ENCODE data around the gene KLF12.

DNA sequence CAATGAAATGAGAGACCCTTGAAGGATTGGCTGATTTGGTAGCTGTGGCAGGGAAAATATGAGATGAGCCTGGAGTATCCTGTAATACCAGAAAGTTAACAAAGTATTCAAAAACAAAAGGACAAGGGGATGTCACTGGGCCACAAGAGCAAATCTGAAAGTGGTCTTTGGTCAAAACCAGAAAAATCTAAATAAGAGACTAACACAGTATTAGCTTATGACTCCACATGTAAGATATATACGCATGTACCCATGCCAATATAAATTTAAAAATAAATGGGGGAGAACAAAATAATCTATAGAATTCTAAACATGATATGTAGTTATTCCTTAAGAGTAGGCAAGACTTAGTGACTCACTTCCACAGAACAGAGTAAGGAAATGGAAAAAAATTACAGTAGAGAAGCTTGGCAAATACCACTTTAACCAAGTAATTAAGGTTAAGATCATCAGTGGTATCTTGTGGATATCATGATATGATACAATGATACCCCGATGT lies 16.9 kb downstream of the KLF12 start:
- TF ChIP-seq POLR2A (IDR thresholded peaks at IDR 0.05) (no peak), CTCF (IDR thresholded peaks at IDR 0.05) (no peak), POLR2AphosphoS5 (IDR thresholded peaks at IDR 0.05; ENCODE audit: insufficient read depth in 1 of 2, low read depth in 1 of 2) (no peak)

Measured in vagina (tissue), 2 donors.